HT-29 (cell line): Measurements from ENCODE around the gene TNFSF4. TPM values are rescaled to one million over a fixed set of nuclear protein-coding genes. Genes with fewer than 3 reads are reported as not detected.

ENCODE experiments used
- DNase-seq: peaks from one replicate; pipeline ENCODE4 v3.0.0-alpha.2; 2015; ENCODE audit warnings: low spot score
- total RNA-seq: library from RNA; depleted of rRNA; stranded (reverse); fragments of >200 nt; shearing (Covaris generic); gene quantifications from 2 replicates; pipeline ENCODE4 v1.2.3, GENCODE V29; 2014

The TNFSF4 gene
- total RNA-seq, 1 experiment from 2014 or later: 0.03 TPM

- peak; percentile 45 for DNase-seq
Measured at GRCh38 chr1:173210716-173211231, 3.6 kb upstream of the TNFSF4 start.

DNA sequence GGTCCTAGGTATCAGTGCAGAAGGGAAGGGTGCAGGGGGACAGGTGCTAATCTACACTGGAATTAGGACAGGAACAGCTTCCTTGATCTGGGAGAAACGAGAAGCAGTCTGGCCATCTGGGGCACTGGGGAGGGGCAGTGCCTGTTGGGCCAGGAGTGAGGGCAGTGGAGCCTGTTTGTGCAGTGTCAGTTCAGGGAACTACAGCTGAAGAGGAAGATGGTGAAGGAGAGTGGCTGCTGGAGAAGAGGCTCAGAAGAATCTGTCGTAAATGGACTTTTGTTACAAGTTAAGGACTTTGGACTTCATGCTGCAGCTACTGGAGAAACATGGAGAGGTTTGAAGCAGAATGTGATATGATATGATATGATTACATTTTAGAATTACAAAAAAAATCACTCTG, 3.2 kb upstream of the TNFSF4 start:
- DNase-seq: peak; percentile 51

- no peak for DNase-seq
Measured at GRCh38 chr1:173208868-173209267, 1.7 kb upstream of the TNFSF4 start.

- no peak for DNase-seq
Measured at GRCh38 chr1:173208146-173208545, 1.0 kb upstream of the TNFSF4 start.

GRCh38 chr1:173205146-173206051, 1.7 kb downstream of the TNFSF4 start:
- no peak for DNase-seq

GRCh38 chr1:173204693-173205092, 2.4 kb downstream of the TNFSF4 start:
- no peak for DNase-seq

DNA sequence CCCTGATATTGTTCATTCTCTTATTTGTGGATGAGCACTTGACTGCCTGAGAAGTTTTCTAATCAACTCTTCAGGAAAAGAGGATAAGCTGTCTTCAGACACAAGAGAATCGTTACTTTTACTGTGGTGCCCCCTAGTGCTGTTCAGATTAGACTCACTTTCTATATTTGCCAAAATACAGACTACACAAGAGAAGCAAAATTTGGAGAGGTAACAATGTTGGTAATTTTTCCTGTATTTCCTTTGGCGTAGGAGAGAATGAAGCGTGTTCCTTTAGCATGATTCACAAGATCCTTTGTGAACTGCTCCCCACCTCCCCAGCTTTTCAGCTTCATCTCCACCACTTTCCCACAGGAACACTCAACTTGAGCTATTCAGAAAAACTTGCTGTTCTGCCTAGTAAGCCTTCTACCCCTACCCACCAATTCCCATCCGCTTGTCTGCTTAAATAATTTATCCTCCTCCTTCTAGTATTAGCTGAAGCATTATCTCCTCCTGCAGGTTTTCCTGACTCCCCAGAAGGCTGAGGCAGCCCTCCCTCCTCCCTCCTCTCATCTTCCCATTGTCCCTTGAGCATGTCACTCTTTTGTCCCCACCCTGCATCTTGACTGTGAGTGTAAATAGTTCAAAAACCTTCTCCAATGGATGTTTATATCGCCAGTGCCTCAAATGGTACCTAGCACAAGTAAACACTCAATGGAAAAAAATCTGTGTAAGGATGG, 4.5 kb downstream of the TNFSF4 start:
- DNase-seq: peak; percentile 80

GRCh38 chr1:173201969-173202368, 5.2 kb downstream of the TNFSF4 start:
- no peak for DNase-seq

- no peak for DNase-seq
Measured at GRCh38 chr1:173195596-173196088, 11.5 kb downstream of the TNFSF4 start.

- DNase-seq: no peak
Measured at GRCh38 chr1:173193639-173194038, 13.5 kb downstream of the TNFSF4 start.

GRCh38 chr1:173191011-173191705, 16.0 kb downstream of the TNFSF4 start:
- DNase-seq: no peak

GRCh38 chr1:173190101-173190936, 16.8 kb downstream of the TNFSF4 start:
- DNase-seq: peak; percentile 87

DNA sequence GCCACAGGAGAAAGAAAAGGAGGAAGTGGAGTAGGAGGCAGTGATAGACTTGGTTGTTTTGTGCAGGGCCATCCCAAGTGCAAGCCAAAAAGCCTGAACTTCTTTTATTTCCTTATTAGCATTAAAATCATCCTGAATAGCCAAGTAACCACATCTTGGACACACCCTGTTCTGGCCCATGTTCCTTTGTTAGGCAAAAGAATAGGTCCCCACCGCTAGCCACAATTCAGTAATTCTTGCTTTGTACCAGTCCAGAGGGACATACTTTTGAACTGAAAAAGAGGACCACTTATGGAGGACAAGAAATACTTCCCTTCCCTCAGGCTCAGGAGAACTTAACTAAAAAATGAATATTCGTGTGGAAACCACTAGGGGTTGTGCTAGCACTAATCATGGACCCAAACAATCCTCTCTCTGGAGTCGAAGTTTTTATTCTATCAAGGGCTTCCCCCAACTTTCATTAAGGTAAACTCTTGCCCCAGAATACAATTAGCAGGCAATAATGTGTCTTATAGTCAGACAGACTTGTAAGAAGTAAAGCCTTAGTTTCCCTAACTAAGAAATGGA, 19.4 kb downstream of the TNFSF4 start:
- DNase-seq: no peak

GRCh38 chr1:173181791-173182190, 25.3 kb downstream of the TNFSF4 start:
- DNase-seq: no peak

GRCh38 chr1:173176246-173176645, 30.9 kb downstream of the TNFSF4 start:
- no peak for DNase-seq

GRCh38 chr1:173175514-173176145, 31.5 kb downstream of the TNFSF4 start:
- DNase-seq: no peak

GRCh38 chr1:173173388-173173787, 33.7 kb downstream of the TNFSF4 start:
- DNase-seq: no peak

- DNase-seq: no peak
Measured at GRCh38 chr1:173171152-173171551, 36.0 kb downstream of the TNFSF4 start.

- DNase-seq: no peak
Measured at GRCh38 chr1:173168941-173169340, 38.2 kb downstream of the TNFSF4 start.

- no peak for DNase-seq
Measured at GRCh38 chr1:173164686-173165085, 42.4 kb downstream of the TNFSF4 start.
